Stimulated activated CD4-positive, alpha-beta T cell treated with anti-CD3 and anti-CD28 coated beads, Interleukin-15, amount 100 ng/mL, for 48 hours (primary cell): Measurements from ENCODE around the gene ITGBL1.

Source experiments
- DNase-seq, 2 donors: peaks; one replicate each; pipeline ENCODE4 v3.0.0-alpha.2; 2020; ENCODE audit warnings: low read depth in 2 of 2

ITGBL1 gene

DNA sequence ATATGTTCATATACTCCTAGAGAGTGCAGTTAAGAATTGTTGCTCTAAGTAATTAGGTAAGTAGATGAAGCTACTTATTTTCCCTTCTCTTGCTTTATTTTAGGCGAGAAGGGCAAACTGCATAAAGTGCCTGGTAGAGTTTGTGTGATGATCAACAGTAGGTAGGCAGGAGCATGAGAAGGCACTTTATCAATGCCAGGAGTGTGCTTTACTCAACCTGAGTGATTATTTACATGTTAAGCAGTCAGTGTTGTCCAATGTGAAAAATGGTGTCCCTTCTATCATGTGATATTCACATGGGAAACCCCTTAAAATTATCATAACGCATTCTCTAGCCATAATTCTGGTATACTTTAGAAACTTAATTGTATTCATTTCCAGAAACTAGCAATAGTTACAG, 294.0 kb downstream of the ITGBL1 start:
- no peak for DNase-seq

DNA sequence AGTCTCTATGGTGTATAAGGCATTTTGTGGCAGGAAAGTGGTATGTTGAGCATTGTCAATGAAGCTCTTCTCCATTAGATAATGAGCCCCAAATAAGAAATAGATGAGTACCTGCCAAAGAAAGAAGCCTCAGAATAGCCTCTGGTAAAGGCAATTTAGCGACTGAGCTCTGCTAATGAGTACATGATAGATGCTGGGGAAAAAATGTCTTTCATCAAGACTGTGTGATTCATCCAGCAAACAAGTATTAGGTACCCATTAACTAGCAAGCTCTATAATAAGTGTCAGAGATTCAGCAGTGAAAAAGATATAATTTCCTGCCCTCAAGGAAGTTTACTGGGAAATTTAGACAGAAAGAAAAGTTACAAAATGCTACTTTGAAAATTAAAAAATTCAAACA, 294.6 kb downstream of the ITGBL1 start:
- DNase-seq: no peak

DNA sequence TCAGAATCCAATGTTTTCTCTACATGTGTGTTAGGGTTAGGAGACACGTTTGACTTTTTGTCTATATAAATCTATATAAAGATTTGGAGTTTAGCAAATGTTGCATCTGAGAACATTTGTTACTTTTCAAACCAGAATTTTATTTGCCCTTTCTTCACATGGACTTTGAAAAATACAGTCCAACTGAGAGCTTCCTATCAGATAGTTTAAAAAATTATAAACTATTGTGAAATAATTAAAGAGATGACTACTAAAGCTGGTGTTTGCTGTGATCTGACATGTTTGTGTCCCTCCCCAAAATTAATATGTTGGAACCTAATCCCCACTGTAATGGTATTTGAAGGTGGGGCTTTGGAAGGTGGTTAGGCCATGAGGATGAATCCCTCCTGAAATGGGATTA, 297.1 kb downstream of the ITGBL1 start:
- no peak for DNase-seq

DNA sequence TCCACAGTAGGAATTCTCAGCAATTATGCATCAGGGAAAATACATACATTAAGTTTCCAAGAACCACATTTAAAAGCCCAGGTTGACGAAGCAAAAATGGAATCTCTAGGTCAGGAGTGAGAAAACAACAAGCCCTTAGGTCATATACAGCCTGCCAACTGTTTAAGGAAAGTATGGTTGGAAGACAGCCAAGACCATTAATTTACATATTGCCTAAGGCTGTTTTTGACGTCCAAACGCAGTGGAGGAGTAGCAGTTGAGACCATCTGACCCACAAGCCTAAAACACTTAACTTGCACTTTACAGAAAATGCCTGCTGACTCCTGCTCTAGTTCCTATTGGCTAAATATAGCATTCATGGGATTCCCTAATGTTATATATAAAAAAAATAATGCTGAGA, 299.0 kb downstream of the ITGBL1 start:
- no peak for DNase-seq

DNA sequence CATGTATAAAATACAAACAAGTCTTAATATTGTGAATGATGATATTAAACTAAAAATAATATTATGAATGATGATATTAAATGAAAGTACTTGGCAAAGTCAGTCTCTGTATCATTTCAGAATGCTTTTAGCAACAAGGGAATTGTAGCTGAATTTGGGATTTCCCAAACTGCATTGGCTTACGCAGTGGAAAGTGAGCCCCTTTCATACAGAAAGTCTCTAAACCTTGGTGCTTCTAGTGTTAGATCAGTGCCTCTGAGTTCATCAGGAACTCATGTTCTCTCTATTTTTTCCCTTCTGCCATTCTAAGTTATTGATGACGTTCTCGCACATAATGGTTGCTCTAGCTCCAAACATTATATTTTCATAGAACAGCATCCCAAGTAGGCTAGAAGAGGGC, 300.0 kb downstream of the ITGBL1 start:
- no peak for DNase-seq

DNA sequence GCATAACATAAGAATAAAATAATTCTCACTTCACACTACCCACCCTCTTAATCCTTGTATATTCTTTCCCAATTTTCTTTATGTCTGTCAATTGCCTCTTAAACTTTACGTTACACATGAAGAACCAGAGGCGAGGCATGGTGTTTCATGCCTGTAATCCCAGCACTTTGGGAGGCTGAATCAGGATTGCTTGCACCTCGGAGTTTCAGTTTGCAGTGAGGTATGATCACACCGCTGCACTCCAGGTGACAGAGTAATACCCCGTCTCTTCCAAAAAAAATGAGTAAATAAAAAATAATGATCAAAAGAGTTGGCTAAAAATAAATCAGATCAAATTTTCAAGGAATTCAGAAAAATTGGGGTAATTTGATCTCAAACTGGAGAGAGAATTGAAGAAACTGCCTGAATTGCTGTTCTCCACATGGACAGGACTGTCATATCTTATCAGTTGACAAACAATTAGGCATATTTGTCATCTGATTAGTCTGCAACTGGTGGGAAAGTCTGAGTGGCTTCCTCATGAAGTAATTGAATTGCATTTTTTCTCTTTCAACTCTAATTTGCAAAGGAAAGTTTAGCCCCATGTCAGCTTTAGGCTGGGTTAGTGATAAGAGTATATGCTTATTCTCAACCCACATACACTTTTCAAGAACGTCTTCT, 302.9 kb downstream of the ITGBL1 start:
- no peak for DNase-seq

DNA sequence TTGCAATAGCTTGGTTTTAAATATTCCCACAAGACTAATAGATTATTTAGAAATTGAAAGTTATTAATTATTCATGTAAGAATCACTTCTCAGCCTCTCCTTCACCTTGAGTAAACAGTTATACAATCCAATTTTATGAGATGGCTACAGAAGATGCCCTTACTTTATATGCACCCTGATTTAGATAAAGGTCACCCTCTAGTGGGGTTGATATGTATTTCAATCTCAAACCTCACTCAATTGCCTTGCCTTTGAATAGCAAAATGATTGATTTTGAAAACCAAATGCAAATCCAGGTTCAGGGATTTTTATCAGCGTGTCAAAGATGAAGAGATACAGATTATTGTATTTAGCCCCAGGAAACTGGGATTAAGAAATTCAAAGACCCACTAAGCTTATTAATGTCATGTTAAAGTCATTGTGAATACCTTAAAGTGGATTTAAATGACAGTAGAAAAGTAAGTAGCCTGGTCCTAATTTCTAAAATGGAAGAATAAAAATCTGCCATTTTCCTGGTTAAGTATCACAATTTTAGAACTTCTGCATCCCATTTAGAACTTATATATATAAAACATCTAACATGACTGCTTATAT, 305.1 kb downstream of the ITGBL1 start:
- DNase-seq: no peak

DNA sequence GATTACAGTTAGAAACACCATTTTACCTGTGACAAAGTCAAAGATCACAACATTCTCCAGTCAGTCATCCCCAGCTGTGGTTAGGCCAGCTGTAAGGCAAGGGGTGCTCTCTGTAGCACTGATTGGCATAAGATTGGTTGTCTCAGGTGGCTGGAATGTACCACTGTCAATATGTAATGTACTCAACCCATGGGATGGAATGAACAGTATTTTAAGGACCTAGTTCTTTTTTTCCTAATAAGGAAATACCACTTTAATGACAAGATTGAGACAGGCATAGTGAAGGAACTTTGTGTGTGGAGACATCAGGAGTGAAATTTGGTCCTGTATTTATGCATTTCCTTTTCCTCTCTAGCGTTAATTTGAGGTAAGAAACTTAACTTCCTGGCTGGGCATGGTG, 310.7 kb downstream of the ITGBL1 start:
- DNase-seq: no peak
